ENCODE results near the gene TMEM207.

TMEM207 gene

GRCh38 chr3:190432216-190432615, 17.5 kb downstream of the TMEM207 start:
- no peak for DNase-seq (ENCODE audit: low spot score)
- TF ChIP-seq, protein P1, sequence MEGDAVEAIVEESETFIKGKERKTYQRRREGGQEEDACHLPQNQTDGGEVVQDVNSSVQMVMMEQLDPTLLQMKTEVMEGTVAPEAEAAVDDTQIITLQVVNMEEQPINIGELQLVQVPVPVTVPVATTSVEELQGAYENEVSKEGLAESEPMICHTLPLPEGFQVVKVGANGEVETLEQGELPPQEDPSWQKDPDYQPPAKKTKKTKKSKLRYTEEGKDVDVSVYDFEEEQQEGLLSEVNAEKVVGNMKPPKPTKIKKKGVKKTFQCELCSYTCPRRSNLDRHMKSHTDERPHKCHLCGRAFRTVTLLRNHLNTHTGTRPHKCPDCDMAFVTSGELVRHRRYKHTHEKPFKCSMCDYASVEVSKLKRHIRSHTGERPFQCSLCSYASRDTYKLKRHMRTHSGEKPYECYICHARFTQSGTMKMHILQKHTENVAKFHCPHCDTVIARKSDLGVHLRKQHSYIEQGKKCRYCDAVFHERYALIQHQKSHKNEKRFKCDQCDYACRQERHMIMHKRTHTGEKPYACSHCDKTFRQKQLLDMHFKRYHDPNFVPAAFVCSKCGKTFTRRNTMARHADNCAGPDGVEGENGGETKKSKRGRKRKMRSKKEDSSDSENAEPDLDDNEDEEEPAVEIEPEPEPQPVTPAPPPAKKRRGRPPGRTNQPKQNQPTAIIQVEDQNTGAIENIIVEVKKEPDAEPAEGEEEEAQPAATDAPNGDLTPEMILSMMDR (IDR thresholded peaks at IDR 0.05; ENCODE audit: extremely low read depth, missing control alignments) = no peak

DNA sequence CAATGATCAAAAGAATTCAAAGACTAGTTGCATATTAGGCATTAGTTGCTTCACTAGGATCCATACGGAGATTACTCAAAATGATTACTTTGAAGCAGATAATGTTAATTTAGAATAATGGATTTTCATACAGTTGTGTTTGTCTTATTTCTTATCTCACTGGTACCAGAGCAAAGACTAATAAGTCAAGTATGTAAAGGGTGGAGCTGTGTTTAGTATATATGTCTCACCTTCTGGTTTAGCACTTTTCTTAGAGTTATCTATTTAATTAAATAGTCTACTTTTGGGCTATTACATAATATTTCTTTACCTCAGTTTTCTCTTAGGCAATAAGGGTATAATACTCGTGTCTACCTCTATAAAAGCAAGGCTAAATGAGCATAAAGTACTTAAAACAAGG, 18.8 kb downstream of the TMEM207 start:
- TF ChIP-seq, protein P1 (IDR thresholded peaks at IDR 0.05; ENCODE audit: extremely low read depth, missing control alignments) = no peak

DNA sequence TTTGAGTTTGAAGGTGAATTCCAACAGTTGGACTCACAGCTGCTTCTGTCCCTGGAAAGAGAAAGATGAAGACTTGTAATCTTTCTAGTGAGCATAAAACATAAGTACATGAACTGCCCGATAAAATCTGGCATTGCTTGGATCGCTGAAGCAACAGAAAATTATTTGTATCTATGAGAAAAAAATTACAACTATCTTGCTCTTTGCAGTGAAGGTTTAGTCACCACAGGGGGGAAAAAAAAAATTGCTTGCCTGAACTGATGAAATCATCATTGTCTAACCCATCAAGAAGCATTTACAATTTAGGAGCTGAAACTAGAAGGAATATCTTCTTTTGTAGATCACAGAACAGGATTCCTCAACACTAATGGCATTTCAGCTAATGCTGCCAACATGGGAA, 20.0 kb downstream of the TMEM207 start:
- TF ChIP-seq, protein P1 (IDR thresholded peaks at IDR 0.05; ENCODE audit: extremely low read depth, missing control alignments) = no peak

More for the DNA sequence above, 18.8 kb downstream of the TMEM207 start:
- DNase-seq (ENCODE audit: low spot score) = no peak

GRCh38 chr3:190426806-190427507, 22.7 kb downstream of the TMEM207 start:
- TF ChIP-seq, protein P1 (IDR thresholded peaks at IDR 0.05; ENCODE audit: extremely low read depth, missing control alignments) = no peak
- no peak for DNase-seq (ENCODE audit: low spot score)

More for the DNA sequence above, 20.0 kb downstream of the TMEM207 start:
- DNase-seq (ENCODE audit: low spot score) = no peak

DNA sequence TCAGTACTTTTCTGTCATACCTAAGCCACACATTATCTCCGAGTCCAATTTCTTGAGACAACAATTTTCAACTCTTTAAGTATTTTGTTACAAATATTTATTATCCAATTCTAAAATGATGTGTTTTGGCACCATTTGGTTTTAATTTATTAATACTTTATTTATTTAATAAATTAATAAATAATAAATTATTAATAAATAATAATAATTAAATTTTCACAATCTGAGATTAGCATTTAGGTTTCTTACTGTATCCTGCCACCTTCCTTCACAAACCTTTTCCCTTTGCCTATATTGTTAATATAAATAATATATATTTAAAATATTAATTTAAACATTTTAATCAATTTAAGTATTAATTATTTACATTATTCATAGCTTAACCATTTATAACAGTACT, 23.9 kb downstream of the TMEM207 start:
- TF ChIP-seq, protein P1 (IDR thresholded peaks at IDR 0.05; ENCODE audit: extremely low read depth, missing control alignments) = no peak
- no peak for DNase-seq (ENCODE audit: low spot score)

- TF ChIP-seq, protein P1 (IDR thresholded peaks at IDR 0.05; ENCODE audit: extremely low read depth, missing control alignments) = peak; percentile 33
These were observed 24.9 kb downstream of the TMEM207 start for GRCh38 chr3:190424478-190425439.

DNA sequence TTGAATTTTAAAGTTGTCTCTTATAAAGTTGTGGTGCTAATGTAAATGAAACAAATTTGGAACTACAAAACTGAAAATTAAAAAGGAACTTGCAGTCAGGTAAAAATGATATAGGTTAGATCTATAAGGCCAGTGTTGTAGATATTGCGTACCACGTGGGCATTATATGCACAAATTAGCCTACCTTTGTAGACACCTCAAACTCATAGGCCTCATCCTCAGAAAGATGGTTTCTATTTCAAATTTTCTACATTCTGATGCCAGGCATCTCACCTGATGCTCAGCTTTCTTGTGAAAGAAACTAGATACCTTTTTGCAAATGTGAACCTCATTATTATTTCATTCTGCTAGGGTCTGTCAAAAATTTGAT, 25.6 kb downstream of the TMEM207 start:
- TF ChIP-seq, protein P1 (IDR thresholded peaks at IDR 0.05; ENCODE audit: extremely low read depth, missing control alignments) = no peak
- no peak for DNase-seq (ENCODE audit: low spot score)

More at GRCh38 chr3:190424478-190425439, 24.9 kb downstream of the TMEM207 start:
- peak; percentile 42 for DNase-seq (ENCODE audit: low spot score)

Data from GM20000 (cell line).